Keratinocyte (primary cell): ENCODE results near the gene NCKAP1. TPM values are rescaled to one million over a fixed set of nuclear protein-coding genes. Genes with fewer than 3 reads are reported as not detected.

ENCODE experiments used
- DNase-seq: peaks from one replicate; pipeline ENCODE4 v3.0.0-alpha.2; 2011; ENCODE audit warnings: low read depth, missing footprints, low spot score
- FAIRE-seq: peaks from 2 replicates; lab custom pipeline; 2011; peaks lifted over from hg19 to GRCh38; lab: Jason Lieb, UNC
- H2AFZ ChIP-seq: 2 replicates; pipeline ENCODE4 v1.6.0; 2012; ENCODE audit warnings: low read length, control low read depth, inconsistent platforms; ENCODE audit not compliant: control insufficient read depth
- H3K27ac ChIP-seq: 2 replicates; pipeline ENCODE4 v1.5.1; 2011; ENCODE audit warnings: low read length; ENCODE audit not compliant: control insufficient read depth, insufficient read depth
- H3K27me3 ChIP-seq: 3 replicates; pipeline ENCODE4 v1.6.0; 2011; ENCODE audit warnings: low read length; ENCODE audit not compliant: control insufficient read depth, insufficient read depth; ENCODE audit errors: extremely low read depth
- H3K36me3 ChIP-seq, 2 experiments: 2 replicates in 1 of 2; 3 replicates in 1 of 2; pipeline ENCODE4 v1.5.1; 2011; ENCODE audit warnings: low read length in 2 of 2, mild to moderate bottlenecking in 1 of 2; ENCODE audit not compliant: control insufficient read depth in 2 of 2, insufficient read depth in 2 of 2; ENCODE audit errors: extremely low read depth in 1 of 2
- H3K4me1 ChIP-seq: 3 replicates; pipeline ENCODE4 v1.5.1; 2011; ENCODE audit warnings: low read length; ENCODE audit not compliant: control insufficient read depth, insufficient read depth; ENCODE audit errors: extremely low read depth
- H3K4me2 ChIP-seq: 3 replicates; pipeline ENCODE4 v1.6.0; 2011; ENCODE audit warnings: low read depth, low read length; ENCODE audit not compliant: control insufficient read depth, insufficient read depth; ENCODE audit errors: extremely low read depth
- H3K4me3 ChIP-seq, 3 experiments: fragments of 200-600 bp in 1 of 3; sonication (generic) in 1 of 3; 2 replicates in 2 of 3; 3 replicates in 1 of 3; pipeline ENCODE4 v1.5.1; 2011 to 2016; ENCODE audit warnings: low read length in 3 of 3, mild to moderate bottlenecking in 3 of 3, control low read depth in 2 of 3, inconsistent platforms in 1 of 3, low read depth in 1 of 3, mixed read lengths in 1 of 3, mixed run types in 1 of 3, moderate library complexity in 1 of 3; ENCODE audit not compliant: control insufficient read depth in 2 of 3, insufficient read depth in 2 of 3; ENCODE audit errors: extremely low read depth in 1 of 3
- H3K79me2 ChIP-seq: 2 replicates; pipeline ENCODE4 v1.6.0; 2012; ENCODE audit warnings: low read length; ENCODE audit not compliant: control insufficient read depth, insufficient read depth
- H3K9ac ChIP-seq: 3 replicates; pipeline ENCODE4 v1.6.0; 2011; ENCODE audit warnings: low read length; ENCODE audit not compliant: control insufficient read depth, insufficient read depth; ENCODE audit errors: extremely low read depth
- H3K9me1 ChIP-seq: 3 replicates; pipeline ENCODE4 v1.6.0; 2011; ENCODE audit warnings: low read length; ENCODE audit not compliant: control insufficient read depth, insufficient read depth; ENCODE audit errors: extremely low read depth
- H3K9me3 ChIP-seq: 2 replicates; pipeline ENCODE4 v1.5.1; 2012; ENCODE audit warnings: low read depth, low read length; ENCODE audit not compliant: control insufficient read depth
- H4K20me1 ChIP-seq: 3 replicates; pipeline ENCODE4 v1.6.0; 2011; ENCODE audit warnings: low read length; ENCODE audit not compliant: control insufficient read depth, insufficient read depth; ENCODE audit errors: extremely low read depth
- CTCF ChIP-seq, 3 experiments: IDR thresholded peaks in 1 of 3; conservative IDR thresholded peaks in 1 of 3; optimal IDR thresholded peaks in 1 of 3; 2 replicates in 2 of 3; 3 replicates in 1 of 3; pipeline versions ENCODE3 to v1.5.1; 2011; ENCODE audit warnings: low read length in 3 of 3, mild to moderate bottlenecking in 3 of 3, moderate library complexity in 2 of 3, control low read depth in 1 of 3, inconsistent platforms in 1 of 3; ENCODE audit not compliant: insufficient read depth in 2 of 3; ENCODE audit errors: extremely low read depth in 1 of 3
- EZH2 ChIP-seq: IDR thresholded peaks from one replicate; pipeline ENCODE4 v1.6.1; 2012; ENCODE audit warnings: inconsistent platforms, mild to moderate bottlenecking, low read length, moderate library complexity
- dilution Hi-C: fragments of 300-500 bp; cut with MboI; formaldehyde crosslinking; loops from one replicate; pipeline ENCODE4 v1.7.0; 2020; ENCODE audit warnings: low sequenced_read_pairs; ENCODE audit not compliant: extremely low pct_ligation_motif_present
- polyA plus RNA-seq, 5 experiments: library from polyadenylated mRNA; depleted of rRNA in 3 of 5; stranded (reverse) in 3 of 5; stranded (forward) in 1 of 5; unstranded in 1 of 5; fragments of >200 nt; gene quantifications; 1 replicate in 1 of 5; 2 replicates in 3 of 5; 3 replicates in 1 of 5; pipeline versions ENCODE4 v1.2.1 to v1.2.3, GENCODE V29; 2011 to 2012; ENCODE audit warnings: missing spikeins in 2 of 5, low read depth in 1 of 5, low replicate concordance in 1 of 5

NCKAP1 gene
- polyA plus RNA-seq, 1 donor (not counting 4 experiments of a cell fraction or from before 2014, with no cell fraction given), result 207 TPM

GRCh38 chr2:182937870-182938269 lies 100.4 kb downstream of the NCKAP1 start:
- Histone ChIP-seq H4K20me1 (no peaks in the 10 kb centered on the region), H3K79me2 (peaks cover 2% of the 10 kb centered on the region), H3K9ac (no peak overlapping the region), H3K27ac (peak overlapping the region; percentile 50), H3K9me3 (no peaks in the 10 kb centered on the region), H3K4me3 (no peak overlapping the region), H3K4me1 (peaks cover 13% of the 10 kb centered on the region), H2AFZ (no peak overlapping the region), H3K27me3 (no peaks in the 10 kb centered on the region), H3K36me3 (peaks cover 9 to 11% of the 10 kb centered on the region in 2 experiments), H3K4me2 (peak overlapping the region; percentile 45), H3K9me1 (no peaks in the 10 kb centered on the region)
- peak; percentile 77 for FAIRE-seq
- no peak for DNase-seq
- dilution Hi-C loops, result no loop called here
- TF ChIP-seq EZH2 (no peak), CTCF (optimal IDR thresholded peaks at IDR 0.05 in 1 of 3, IDR thresholded peaks at IDR 0.05 in 1 of 3, conservative IDR thresholded peaks at IDR 0.05 in 1 of 3; ENCODE audit: extremely low read depth in 1 of 3, insufficient read depth in 2 of 3, low read length in 3 of 3) (no peak)

- no peak for DNase-seq
- FAIRE-seq, result no peak
- no peaks in the 10 kb centered on the region for H3K9me1 ChIP-seq
- no peak overlapping the region for H3K4me3 ChIP-seq
- no peak overlapping the region for H2AFZ ChIP-seq
- H3K9me3 ChIP-seq, result no peaks in the 10 kb centered on the region
- H3K36me3 ChIP-seq, result peaks cover 8 to 23% of the 10 kb centered on the region in 2 experiments
- H3K27me3 ChIP-seq, result no peaks in the 10 kb centered on the region
- no peak overlapping the region for H3K4me2 ChIP-seq
- H3K4me1 ChIP-seq, result peaks cover 13% of the 10 kb centered on the region
- TF ChIP-seq CTCF (optimal IDR thresholded peaks at IDR 0.05 in 1 of 3, IDR thresholded peaks at IDR 0.05 in 1 of 3, conservative IDR thresholded peaks at IDR 0.05 in 1 of 3; ENCODE audit: extremely low read depth in 1 of 3, insufficient read depth in 2 of 3, low read length in 3 of 3) (no peak), EZH2 (no peak)
- H4K20me1 ChIP-seq, result no peaks in the 10 kb centered on the region
- dilution Hi-C loops, result no loop called here
- H3K79me2 ChIP-seq, result peaks cover 2% of the 10 kb centered on the region
- no peak overlapping the region for H3K9ac ChIP-seq
- no peak overlapping the region for H3K27ac ChIP-seq
Measured at GRCh38 chr2:182933629-182934028, 104.6 kb downstream of the NCKAP1 start.
